GM12874 (cell line): ENCODE measurements around the gene XKR7.

Experiments used
- TF ChIP-seq, protein P1 (sequence below): IDR thresholded peaks from 2 replicates; pipeline ENCODE4 v1.5.1; 2011; ENCODE audit warnings: low read depth, mild to moderate bottlenecking, control low read depth, low read length, moderate library complexity; ENCODE audit not compliant: insufficient read depth

Gene XKR7

GRCh38 chr20:32021091-32021490 is 53.1 kb downstream of the XKR7 start:
- TF ChIP-seq, protein P1, sequence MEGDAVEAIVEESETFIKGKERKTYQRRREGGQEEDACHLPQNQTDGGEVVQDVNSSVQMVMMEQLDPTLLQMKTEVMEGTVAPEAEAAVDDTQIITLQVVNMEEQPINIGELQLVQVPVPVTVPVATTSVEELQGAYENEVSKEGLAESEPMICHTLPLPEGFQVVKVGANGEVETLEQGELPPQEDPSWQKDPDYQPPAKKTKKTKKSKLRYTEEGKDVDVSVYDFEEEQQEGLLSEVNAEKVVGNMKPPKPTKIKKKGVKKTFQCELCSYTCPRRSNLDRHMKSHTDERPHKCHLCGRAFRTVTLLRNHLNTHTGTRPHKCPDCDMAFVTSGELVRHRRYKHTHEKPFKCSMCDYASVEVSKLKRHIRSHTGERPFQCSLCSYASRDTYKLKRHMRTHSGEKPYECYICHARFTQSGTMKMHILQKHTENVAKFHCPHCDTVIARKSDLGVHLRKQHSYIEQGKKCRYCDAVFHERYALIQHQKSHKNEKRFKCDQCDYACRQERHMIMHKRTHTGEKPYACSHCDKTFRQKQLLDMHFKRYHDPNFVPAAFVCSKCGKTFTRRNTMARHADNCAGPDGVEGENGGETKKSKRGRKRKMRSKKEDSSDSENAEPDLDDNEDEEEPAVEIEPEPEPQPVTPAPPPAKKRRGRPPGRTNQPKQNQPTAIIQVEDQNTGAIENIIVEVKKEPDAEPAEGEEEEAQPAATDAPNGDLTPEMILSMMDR: no peak

DNA sequence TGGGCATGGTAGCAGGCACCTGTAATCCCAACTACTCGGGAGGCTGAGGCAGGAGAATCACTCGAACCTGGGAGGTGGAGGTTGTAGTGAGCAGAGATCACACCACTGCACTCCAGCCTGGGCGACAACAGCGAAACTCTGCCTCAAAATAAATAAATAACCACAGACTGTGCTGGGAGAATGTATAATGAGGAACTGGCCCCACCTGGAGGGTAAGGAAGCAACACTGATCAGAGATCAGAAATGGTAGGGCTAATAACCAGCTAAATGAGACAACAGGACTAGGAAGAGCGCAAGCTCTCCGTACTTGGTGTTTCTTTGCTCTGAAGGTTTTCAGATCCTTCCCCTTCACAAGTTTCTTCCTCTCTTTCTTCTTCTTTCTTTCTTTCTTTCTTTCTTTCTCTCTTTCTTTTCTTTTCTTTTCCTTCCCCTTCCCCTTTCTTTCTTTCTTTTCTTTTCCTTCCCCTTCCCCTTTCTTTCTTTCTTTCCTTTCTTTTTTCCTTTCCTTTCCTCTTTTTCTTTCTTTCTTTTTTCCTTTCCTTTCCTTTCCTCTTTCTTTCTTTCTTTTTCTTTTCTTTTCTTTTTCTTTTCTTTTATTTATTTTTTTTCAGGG is 56.8 kb downstream of the XKR7 start:
- TF ChIP-seq, protein P1: no peak

GRCh38 chr20:32027643-32028042 is 59.7 kb downstream of the XKR7 start:
- TF ChIP-seq, protein P1: no peak

DNA sequence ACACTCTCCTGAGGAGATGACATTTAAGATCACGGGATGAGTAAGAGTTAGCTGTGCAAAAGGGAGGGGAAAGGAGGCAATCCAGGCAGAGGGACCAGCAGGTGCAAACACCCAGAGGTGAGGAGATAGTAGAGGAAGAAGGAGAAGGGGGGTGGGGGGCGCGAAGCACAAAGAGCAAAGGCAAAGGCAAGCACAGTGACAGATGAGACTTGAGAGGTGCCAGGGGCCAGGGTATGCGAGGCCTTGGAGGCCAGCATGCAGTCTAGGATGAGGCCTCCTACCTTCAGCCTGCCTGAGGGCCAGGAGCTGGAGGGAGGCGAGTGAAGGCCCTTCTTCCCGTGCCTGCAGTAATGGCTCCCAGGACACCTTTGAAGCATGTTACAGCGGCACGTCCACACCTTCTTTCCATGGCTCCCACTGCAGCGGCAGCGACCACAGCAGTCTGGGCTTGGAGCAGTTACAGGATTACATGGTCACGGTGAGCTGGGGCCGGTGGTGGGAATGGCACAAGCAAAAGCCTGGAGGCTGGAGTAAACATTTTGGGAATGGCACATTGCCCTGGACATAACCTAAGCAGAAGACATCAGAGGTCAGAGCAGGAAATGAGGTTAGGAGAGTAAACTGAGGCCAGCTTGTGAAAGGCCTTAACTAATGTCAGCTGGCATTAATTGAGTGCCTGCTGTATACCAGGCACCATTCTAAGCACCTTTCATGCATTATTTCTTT is 60.9 kb downstream of the XKR7 start:
- TF ChIP-seq, protein P1: no peak

DNA sequence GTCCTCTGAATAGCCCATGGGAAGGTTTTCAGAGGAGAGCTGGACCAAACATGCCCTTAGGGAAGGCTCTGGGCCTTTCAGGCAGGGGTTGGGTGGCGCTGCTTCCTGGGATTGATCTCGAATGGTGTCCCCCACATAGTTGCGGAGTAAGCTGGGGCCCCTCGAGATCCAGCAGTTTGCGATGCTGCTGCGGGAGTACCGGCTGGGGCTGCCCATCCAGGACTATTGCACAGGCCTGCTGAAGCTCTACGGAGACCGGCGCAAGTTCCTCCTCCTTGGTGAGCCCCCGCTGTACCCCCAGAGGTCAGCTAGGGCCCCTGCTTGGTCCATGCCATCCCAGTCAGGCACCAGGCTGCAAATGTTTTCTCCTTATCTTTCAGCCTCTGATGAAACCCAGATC is 61.6 kb downstream of the XKR7 start:
- TF ChIP-seq, protein P1: no peak

DNA sequence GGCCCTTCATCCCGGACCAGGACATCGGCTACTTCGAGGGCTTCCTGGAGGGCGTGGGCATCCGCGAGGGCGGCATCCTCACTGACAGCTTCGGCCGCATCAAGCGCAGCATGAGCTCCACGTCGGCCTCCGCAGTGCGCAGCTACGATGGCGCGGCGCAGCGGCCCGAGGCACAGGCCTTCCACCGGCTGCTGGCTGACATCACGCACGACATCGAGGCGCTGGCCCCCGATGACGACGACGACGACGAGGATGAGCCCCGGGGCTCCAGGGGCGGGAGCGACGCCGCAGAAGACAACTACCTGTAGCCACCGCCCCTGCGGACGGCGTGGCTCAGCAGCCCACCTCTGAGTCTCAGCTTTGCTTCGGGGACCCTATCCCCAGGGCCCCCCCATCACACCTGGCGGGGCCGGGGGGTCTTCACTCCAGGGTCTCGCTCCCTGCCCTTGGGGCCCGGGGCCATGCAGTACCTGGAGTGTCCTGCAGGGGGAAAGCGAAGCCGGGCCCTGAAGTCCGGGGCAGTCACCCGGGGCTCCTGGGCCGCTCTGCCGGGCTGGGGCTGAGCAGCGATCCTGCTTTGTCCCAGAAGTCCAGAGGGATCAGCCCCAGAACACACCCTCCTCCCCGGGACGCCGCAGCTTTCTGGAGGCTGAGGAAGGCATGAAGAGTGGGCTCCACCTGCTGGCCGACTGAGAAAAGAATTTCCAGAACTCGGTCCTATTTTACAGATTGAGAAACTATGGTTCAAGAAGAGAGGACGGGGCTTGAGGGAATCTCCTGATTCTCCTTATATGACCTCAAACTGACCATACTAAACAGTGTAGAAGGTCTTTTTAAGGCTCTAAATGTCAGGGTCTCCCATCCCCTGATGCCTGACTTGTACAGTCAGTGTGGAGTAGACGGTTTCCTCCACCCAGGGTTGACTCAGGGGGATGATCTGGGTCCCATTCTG is 63.3 kb downstream of the XKR7 start:
- TF ChIP-seq, protein P1: peak; percentile 97

GRCh38 chr20:32033316-32033715 is 65.4 kb downstream of the XKR7 start:
- TF ChIP-seq, protein P1: no peak
